ENCODE results near the gene TPRKB. TPM values are rescaled to one million over a fixed set of nuclear protein-coding genes. Genes with fewer than 3 reads are reported as not detected.
"Not testable (repeated sequence)": the region's sequence is repeated elsewhere in the genome, so short reads cannot be mapped to it uniquely, and the experiment has no call there.

TPRKB gene
- total RNA-seq (24.3 and 31.2 TPM in 2 replicates), polyA plus RNA-seq (22.4 and 24.3 TPM in 2 replicates), polyA minus RNA-seq (3.4 and 8.4 TPM in 2 replicates)
- 37.8 TPM for total RNA-seq (2013)

DNA sequence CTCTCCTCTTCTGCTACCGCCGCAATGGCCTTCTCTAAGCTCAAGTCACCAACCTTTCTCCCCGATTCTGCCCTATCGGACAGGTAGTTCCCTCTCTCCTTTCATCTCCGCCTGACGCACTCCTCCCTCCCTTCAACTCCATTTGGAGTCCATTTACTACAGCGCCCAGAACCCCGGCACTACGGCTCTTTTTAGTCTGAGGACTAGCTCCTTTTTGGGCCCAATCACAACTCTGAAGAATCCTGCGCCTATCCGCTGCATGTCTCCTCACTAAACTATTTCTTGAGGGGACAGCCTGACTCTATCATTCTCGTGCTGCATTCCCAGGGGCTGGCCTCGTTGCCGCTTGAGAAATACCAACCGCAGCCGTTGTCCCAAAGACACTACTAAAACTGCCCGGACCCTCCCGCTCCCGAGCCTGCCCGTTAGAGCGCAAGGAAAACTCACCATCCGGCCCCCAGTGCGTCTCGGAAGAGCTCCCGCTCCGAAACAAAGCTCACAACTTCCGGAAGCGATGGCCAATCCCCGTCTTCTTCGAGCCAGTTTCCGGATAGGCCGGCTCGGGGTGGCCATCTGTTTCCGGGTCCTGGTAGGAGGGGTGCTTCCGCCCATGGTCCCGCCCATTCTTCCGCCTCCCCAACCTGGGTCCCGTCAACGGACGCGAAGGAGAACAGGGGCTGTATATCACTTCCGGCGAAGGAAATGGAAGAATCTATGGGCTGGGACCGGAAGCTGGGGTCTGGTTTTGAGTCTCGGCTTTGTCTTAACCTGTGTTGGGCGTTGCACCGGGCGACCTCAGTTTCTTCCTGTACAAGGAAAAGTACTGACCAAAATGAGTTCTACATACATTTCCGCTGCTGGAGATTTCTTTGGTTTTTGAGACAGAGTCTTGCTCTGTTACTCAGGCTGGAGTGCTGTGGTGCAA lies at the start of gene TPRKB:
TPRKB (minus strand) TSS at position 491 of the 925 bp plus-strand sequence. CDS start 2,776 bp downstream, outside the sequence.
- no peaks in the 10 kb centered on the region for H3K27me3 ChIP-seq (replicated peaks in 1 of 4; ENCODE audit: control extremely low read depth in 1 of 4, control insufficient read depth in 3 of 4, insufficient read depth in 4 of 4, low read length in 3 of 4)
- H3K79me2 ChIP-seq (ENCODE audit: control insufficient read depth, insufficient read depth, low read length), result peaks cover 21% of the 10 kb centered on the region
- peak within 1 kb of the TSS; percentile 91 for H3K4me3 Mint-ChIP-seq
- peaks cover 16% of the 10 kb centered on the region for H3K4me1 Mint-ChIP-seq
- ChIA-PET CTCF (interaction anchor here (1.3 kb wide), 1 partner anchor 383 kb away, joined by 5 read pairs; no protein-coding TSS in a partner anchor), POLR2A (interaction anchor here (0.7 to 1.5 kb wide), 4 partner anchors 385 to 718 kb away, joined by 3 to 7 read pairs (median 6); partner anchors contain the start of genes CCT7, INO80B and MOB1A)
- peaks cover 0 to 13% (median 0%) of the 10 kb centered on the region in 3 donors for H3K9me3 ChIP-seq (ENCODE audit: control extremely low read depth in 1 of 3, control insufficient read depth in 2 of 3, insufficient read depth in 1 of 3, low read length in 2 of 3)
- peak within 1 kb of the TSS; percentile 83 for H3K27ac Mint-ChIP-seq
- peak within 1 kb of the TSS; percentile 68 to 97 (median 88) for H3K4me3 ChIP-seq (ENCODE audit: control extremely low read depth in 1 of 5, extremely low read depth in 1 of 5, insufficient read depth in 1 of 5, low read depth in 2 of 5, low read length in 4 of 5)
- peaks cover 3% of the 10 kb centered on the region for H3K9me3 Mint-ChIP-seq (ENCODE audit: insufficient read depth)
- 1% methylated on average over 47 of the region's 49 CpGs for WGBS (ENCODE audit: insufficient coverage)
- H2AFZ ChIP-seq (ENCODE audit: insufficient read depth, low read depth, low read length, poor library complexity, severe bottlenecking), result peak within 1 kb of the TSS; percentile 95
- peak within 1 kb of the TSS; percentile 81 for H3K4me2 ChIP-seq (replicated peaks; ENCODE audit: low read depth, low read length, poor library complexity, severe bottlenecking)
- intact Hi-C loops (cut with micrococcal nuclease), result loop anchor here (1.0 to 10.0 kb wide), 9 partner anchors 43 to 1222 kb away; partner anchors contain the start of genes AUP1, DGUOK, DQX1 and DUSP11
- H3K27ac ChIP-seq (ENCODE audit: low read length in 2 of 2), result peak within 1 kb of the TSS; percentile 59 to 78
- H3K36me3 ChIP-seq (replicated peaks in 1 of 2; ENCODE audit: control extremely low read depth in 1 of 2, control insufficient read depth in 1 of 2, extremely low read depth in 1 of 2, insufficient read depth in 2 of 2, low read length in 1 of 2), result peaks cover 0 to 17% of the 10 kb centered on the region in 2 experiments
- ATAC-seq (ENCODE audit: low read depth), result peak; percentile 99
- no peaks in the 10 kb centered on the region for H4K20me1 ChIP-seq (ENCODE audit: control insufficient read depth, insufficient read depth, low read length, poor library complexity, severe bottlenecking)
- H3K9ac ChIP-seq (ENCODE audit: low read length), result peak within 1 kb of the TSS; percentile 89
- peak; percentile 95 for DNase-seq
- no peaks in the 10 kb centered on the region for H3K27me3 Mint-ChIP-seq
- TF ChIP-seq EZH2 (IDR thresholded peaks at IDR 0.05; ENCODE audit: borderline replicate concordance, insufficient read depth, low read depth, low read length, poor library complexity, severe bottlenecking), result no peak
- no peak for TF ChIP-seq CTCF (IDR thresholded peaks at IDR 0.05)
- H3K4me1 ChIP-seq (ENCODE audit: control insufficient read depth in 2 of 2, insufficient read depth in 2 of 2, low read length in 2 of 2), result peaks cover 8 to 15% of the 10 kb centered on the region in 2 donors

DNA sequence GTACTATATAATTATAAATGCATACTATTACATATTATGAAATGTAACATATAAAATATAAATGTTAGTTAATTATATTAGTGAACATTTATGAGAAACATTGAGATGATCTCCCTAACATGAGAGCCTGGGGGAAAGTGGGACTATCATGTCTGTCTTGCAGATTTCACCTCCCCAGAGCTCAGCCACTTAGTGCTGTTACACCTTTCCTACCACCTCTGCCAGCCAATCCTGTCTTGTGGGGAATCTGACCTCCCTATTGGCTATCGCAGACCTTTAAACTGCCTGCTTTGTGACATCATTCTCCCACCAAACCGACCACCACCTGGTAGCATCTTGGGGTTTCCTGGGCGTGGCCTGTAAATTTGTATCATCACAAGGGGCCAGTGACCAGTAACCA lies 46.7 kb upstream of the TPRKB start, which contains the start of gene C2orf78:
C2orf78 (plus strand) TSS at position 301 of the 400 bp plus-strand sequence. CDS start 127 bp downstream, outside the sequence.
- H3K27me3 ChIP-seq (replicated peaks in 1 of 4; ENCODE audit: control extremely low read depth in 1 of 4, control insufficient read depth in 3 of 4, insufficient read depth in 4 of 4, low read length in 3 of 4); H3K4me3 Mint-ChIP-seq; H3K4me3 ChIP-seq (ENCODE audit: control extremely low read depth in 1 of 5, extremely low read depth in 1 of 5, insufficient read depth in 1 of 5, low read depth in 2 of 5, low read length in 4 of 5); H3K9me3 Mint-ChIP-seq (ENCODE audit: insufficient read depth); POLR2A ChIA-PET; ATAC-seq (ENCODE audit: low read depth); H3K27ac Mint-ChIP-seq; H4K20me1 ChIP-seq (ENCODE audit: control insufficient read depth, insufficient read depth, low read length, poor library complexity, severe bottlenecking); H3K27me3 Mint-ChIP-seq; H3K4me1 ChIP-seq (ENCODE audit: control insufficient read depth in 2 of 2, insufficient read depth in 2 of 2, low read length in 2 of 2); H2AFZ ChIP-seq (ENCODE audit: insufficient read depth, low read depth, low read length, poor library complexity, severe bottlenecking); H3K4me2 ChIP-seq (replicated peaks; ENCODE audit: low read depth, low read length, poor library complexity, severe bottlenecking); H3K9me3 ChIP-seq (ENCODE audit: control extremely low read depth in 1 of 3, control insufficient read depth in 2 of 3, insufficient read depth in 1 of 3, low read length in 2 of 3); H3K36me3 ChIP-seq (replicated peaks in 1 of 2; ENCODE audit: control extremely low read depth in 1 of 2, control insufficient read depth in 1 of 2, extremely low read depth in 1 of 2, insufficient read depth in 2 of 2, low read length in 1 of 2); intact Hi-C loops (cut with micrococcal nuclease); H3K9ac ChIP-seq (ENCODE audit: low read length); H3K27ac ChIP-seq (ENCODE audit: low read length in 2 of 2); DNase-seq; CTCF ChIA-PET: not testable (repeated sequence)
- H3K4me1 Mint-ChIP-seq, result peaks cover 11% of the 10 kb centered on the region
- no CpG with 5 or more reads among the region's 3 CpGs for WGBS (ENCODE audit: insufficient coverage)
- H3K79me2 ChIP-seq (ENCODE audit: control insufficient read depth, insufficient read depth, low read length), result peaks cover 20% of the 10 kb centered on the region

GRCh38 chr2:73783402-73783801 lies 46.3 kb upstream of the TPRKB start:
- H2AFZ ChIP-seq (ENCODE audit: insufficient read depth, low read depth, low read length, poor library complexity, severe bottlenecking); H3K9ac ChIP-seq (ENCODE audit: low read length); intact Hi-C loops (cut with micrococcal nuclease); H3K36me3 ChIP-seq (replicated peaks in 1 of 2; ENCODE audit: control extremely low read depth in 1 of 2, control insufficient read depth in 1 of 2, extremely low read depth in 1 of 2, insufficient read depth in 2 of 2, low read length in 1 of 2); H3K9me3 ChIP-seq (ENCODE audit: control extremely low read depth in 1 of 3, control insufficient read depth in 2 of 3, insufficient read depth in 1 of 3, low read length in 2 of 3); H3K27me3 ChIP-seq (replicated peaks in 1 of 4; ENCODE audit: control extremely low read depth in 1 of 4, control insufficient read depth in 3 of 4, insufficient read depth in 4 of 4, low read length in 3 of 4); H3K27ac ChIP-seq (ENCODE audit: low read length in 2 of 2); H3K27me3 Mint-ChIP-seq; CTCF ChIA-PET; DNase-seq; H3K4me2 ChIP-seq (replicated peaks; ENCODE audit: low read depth, low read length, poor library complexity, severe bottlenecking); POLR2A ChIA-PET; ATAC-seq (ENCODE audit: low read depth); H4K20me1 ChIP-seq (ENCODE audit: control insufficient read depth, insufficient read depth, low read length, poor library complexity, severe bottlenecking); H3K4me3 ChIP-seq (ENCODE audit: control extremely low read depth in 1 of 5, extremely low read depth in 1 of 5, insufficient read depth in 1 of 5, low read depth in 2 of 5, low read length in 4 of 5); H3K27ac Mint-ChIP-seq; H3K9me3 Mint-ChIP-seq (ENCODE audit: insufficient read depth); H3K4me3 Mint-ChIP-seq: not testable (repeated sequence)
- H3K79me2 ChIP-seq (ENCODE audit: control insufficient read depth, insufficient read depth, low read length), result peaks cover 25% of the 10 kb centered on the region
- WGBS (ENCODE audit: insufficient coverage), result 94% methylated on average over 12 of the region's 15 CpGs
- H3K4me1 Mint-ChIP-seq, result peaks cover 12% of the 10 kb centered on the region
- peaks cover 7 to 14% of the 10 kb centered on the region in 2 donors for H3K4me1 ChIP-seq (ENCODE audit: control insufficient read depth in 2 of 2, insufficient read depth in 2 of 2, low read length in 2 of 2)
